ENCODE measurements around the gene FAM50A. TPM values are rescaled to one million over a fixed set of nuclear protein-coding genes. Genes with fewer than 3 reads are reported as not detected.

Gene FAM50A
- total and polyA plus RNA-seq, 2 of the 4 experiments (the other 2 are of a cell fraction), result 46.4 to 119 TPM

DNA sequence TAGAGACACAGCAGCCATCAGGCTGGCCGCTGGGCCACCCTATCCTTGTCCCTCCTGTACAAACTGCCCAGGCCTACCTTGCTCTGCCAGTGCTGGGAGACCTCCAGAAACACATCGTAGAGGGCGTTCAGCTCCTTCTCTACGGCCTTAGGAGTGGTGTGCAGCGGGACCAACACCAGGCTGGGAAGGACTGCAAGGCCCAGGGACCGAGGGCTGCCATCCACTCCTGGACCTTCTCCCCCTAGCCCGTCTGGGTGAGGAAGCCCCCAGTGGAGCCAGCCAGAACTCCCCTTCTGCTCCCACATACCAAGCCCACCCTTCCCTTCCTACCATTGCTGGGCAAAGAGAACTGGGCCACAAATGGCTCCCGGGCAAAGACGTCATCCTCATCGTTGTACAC is 40.7 kb upstream of the FAM50A start:
- Histone ChIP-seq H3K9me3 (ENCODE audit: control insufficient read depth, insufficient read depth, low read length) (no peaks in the 10 kb centered on the region), H3K9me1 (ENCODE audit: insufficient read depth, low read length) (no peaks in the 10 kb centered on the region), H3K9ac (ENCODE audit: low read depth, low read length) (no peak overlapping the region), H3K27ac (ENCODE audit: insufficient read depth, low read length) (no peak overlapping the region), H2AK9ac (replicated peaks; ENCODE audit: low read depth, low read length, poor library complexity) (peak overlapping the region; percentile 8), H2BK15ac (ENCODE audit: low read depth, low read length) (no peak overlapping the region), H4K91ac (ENCODE audit: insufficient read depth, low read depth, low read length) (no peak overlapping the region), H4K20me1 (ENCODE audit: insufficient read depth, low read length) (peaks cover 43% of the 10 kb centered on the region), H3K4me3 (ENCODE audit: insufficient read depth, low read depth, low read length) (no peak overlapping the region), H2BK120ac (ENCODE audit: low read depth, low read length) (no peak overlapping the region), H3K4me2 (ENCODE audit: low read depth, low read length) (no peak overlapping the region), H3K4me1 (ENCODE audit: control insufficient read depth, insufficient read depth, low read length) (peaks cover 2% of the 10 kb centered on the region; the same call in 1 of the 2 replicates), H3K23ac (ENCODE audit: low read depth, low read length) (no peak overlapping the region), H4K8ac (ENCODE audit: low read depth in 2 of 2, low read length in 2 of 2) (no peak overlapping the region), H3K14ac (replicated peaks; ENCODE audit: low read depth, low read length) (no peak overlapping the region), H2BK20ac (ENCODE audit: low read depth, low read length) (no peak overlapping the region), H3K56ac (ENCODE audit: extremely low read depth, insufficient read depth, low read length) (no peak overlapping the region), H2AK5ac (ENCODE audit: low read depth, low read length) (no peak overlapping the region), H3K18ac (ENCODE audit: low read depth, low read length) (no peak overlapping the region), H3K4ac (ENCODE audit: low read depth, low read length) (no peak overlapping the region), H2AFZ (replicated peaks; ENCODE audit: low read length, poor library complexity) (no peak overlapping the region), H3K79me1 (ENCODE audit: low read depth in 1 of 2, low read length in 2 of 2) (peaks cover 6 to 21% of the 10 kb centered on the region in 2 experiments), H4K5ac (ENCODE audit: low read depth, low read length) (no peak overlapping the region), H2BK5ac (ENCODE audit: low read depth, low read length, poor library complexity, severe bottlenecking) (no peak overlapping the region), H3K36me3 (ENCODE audit: control insufficient read depth, insufficient read depth, low read length) (peaks cover 21% of the 10 kb centered on the region), H3K27me3 (ENCODE audit: control insufficient read depth, insufficient read depth, low read length) (no peaks in the 10 kb centered on the region)
- in situ Hi-C loops (cut with MboI; ENCODE audit: low sequenced_read_pairs) (no loop called here), dilution Hi-C loops (cut with HindIII; ENCODE audit: low sequenced_read_pairs, unreplicated experiment) (no loop called here), intact Hi-C loops (cut with micrococcal nuclease) (no loop called here)
- no peak for DNase-seq
- no TSS peak for BruUV-seq (replicated peaks)
- POLR2A ChIA-PET (ENCODE audit: unreplicated experiment), result no interaction called here
- ATAC-seq (ENCODE audit: low read depth), result no peak
- no peak for TF ChIP-seq NFE2L2 (IDR thresholded peaks at IDR 0.05; ENCODE audit: low read depth, low read length)
- TF ChIP-seq CHD1 (IDR thresholded peaks at IDR 0.05; ENCODE audit: low read depth, low read length), result no peak
- TF ChIP-seq POLR2A (IDR thresholded peaks at IDR 0.05; ENCODE audit: low read depth, low read length), result no peak
- no peak for TF ChIP-seq RCOR1 (IDR thresholded peaks at IDR 0.05; ENCODE audit: insufficient replicate concordance, low read length)
- TF ChIP-seq FOS (IDR thresholded peaks at IDR 0.05; ENCODE audit: low read depth, low read length), result no peak
- TF ChIP-seq SMC3 (IDR thresholded peaks at IDR 0.05; ENCODE audit: low read depth, low read length), result no peak
- TF ChIP-seq RFX5 (IDR thresholded peaks at IDR 0.05; ENCODE audit: low read depth, low read length), result no peak
- TF ChIP-seq CTCF (conservative IDR thresholded peaks at IDR 0.05; ENCODE audit: low read depth, low read length), result no peak
- CTCF ChIA-PET, result no interaction called here
- WGBS, 2 experiments (ENCODE audit: extremely low coverage in 2 of 2, insufficient read length in 1 of 2), result no CpG with 5 or more reads among the region's 10 CpGs
